ENCODE results near the gene DNAJC11.
"Not testable (repeated sequence)": the region's sequence is repeated elsewhere in the genome, so short reads cannot be mapped to it uniquely, and the experiment has no call there.

The DNAJC11 gene

GRCh38 chr1:6623269-6623965 is 78.2 kb downstream of the DNAJC11 start:
- ATAC-seq = no peak

GRCh38 chr1:6622396-6623152 is 79.0 kb downstream of the DNAJC11 start:
- ATAC-seq = no peak

GRCh38 chr1:6621429-6622391 is 79.9 kb downstream of the DNAJC11 start:
- ATAC-seq = no peak

GRCh38 chr1:6619045-6619444 is 82.6 kb downstream of the DNAJC11 start:
- no peak for ATAC-seq

- no peak for ATAC-seq
Observed at GRCh38 chr1:6614929-6615785, 86.5 kb downstream of the DNAJC11 start.

GRCh38 chr1:6614019-6614928 is 87.3 kb downstream of the DNAJC11 start:
- no peak for ATAC-seq

- ATAC-seq = peak; percentile 97 to 98
Observed at GRCh38 chr1:6613361-6614018, 88.1 kb downstream of the DNAJC11 start, which contains the start of gene PHF13. Gene PHF13, plus strand, starts transcription at chr1:6613731. Its CDS starts 336 bp downstream, at chr1:6614067.

GRCh38 chr1:6612641-6613360 is 88.8 kb downstream of the DNAJC11 start:
- peak; percentile 29 to 32 for ATAC-seq

GRCh38 chr1:6603915-6604558 is 97.6 kb downstream of the DNAJC11 start:
- no peak for ATAC-seq

- peak; percentile 14 to 22 for ATAC-seq
Observed at GRCh38 chr1:6603238-6603914, 98.2 kb downstream of the DNAJC11 start.

GRCh38 chr1:6602669-6603237 is 98.9 kb downstream of the DNAJC11 start, which contains the start of gene KLHL21:
Gene KLHL21, minus strand, starts transcription at chr1:6602869. Its CDS starts 52 bp downstream, at chr1:6602817.
- ATAC-seq = peak; percentile 56 to 61

- peak; percentile 14 to 19 for ATAC-seq
Observed at GRCh38 chr1:6601923-6602668, 99.5 kb downstream of the DNAJC11 start.

GRCh38 chr1:6601049-6601922 is 100.3 kb downstream of the DNAJC11 start:
- peak; percentile 80 for ATAC-seq

- no peak for ATAC-seq
Observed at GRCh38 chr1:6600410-6601048, 101.1 kb downstream of the DNAJC11 start.

- not testable (repeated sequence) for ATAC-seq
Observed at GRCh38 chr1:6599991-6600390, 101.6 kb downstream of the DNAJC11 start.
